Brain microvascular endothelial cell (primary cell): ENCODE measurements around the gene JOSD1.
A peak's percentile ranks its signal among the peaks of the same experiment; 100 is the strongest.

ENCODE experiments used
- DNase-seq: peaks from one replicate; pipeline ENCODE4 v3.0.0-alpha.2; 2020
- H3K27ac ChIP-seq: fragments of 250-450 bp; sonication (Bioruptor Pico); 2 replicates; pipeline ENCODE4 v1.5.1; 2020; ENCODE audit warnings: mild to moderate bottlenecking, moderate library complexity
- H3K27me3 ChIP-seq: fragments of 250-450 bp; sonication (Bioruptor Pico); replicated peaks from 2 replicates; pipeline ENCODE4 v1.5.1; 2020; ENCODE audit warnings: mild to moderate bottlenecking
- H3K36me3 ChIP-seq: fragments of 250-450 bp; sonication (Bioruptor Pico); replicated peaks from 2 replicates; pipeline ENCODE4 v1.5.1; 2020; ENCODE audit warnings: mild to moderate bottlenecking
- H3K4me3 ChIP-seq: 2 replicates; pipeline ENCODE4 v1.5.1; 2011; ENCODE audit warnings: low read depth, mild to moderate bottlenecking, control low read depth, low read length, moderate library complexity
- CTCF ChIP-seq: IDR thresholded peaks from 2 replicates; pipeline ENCODE4 v1.5.1; 2011; ENCODE audit warnings: low read depth, mild to moderate bottlenecking, moderate library complexity, low read length, control low read depth, inconsistent platforms; ENCODE audit errors: missing control alignments
- in situ Hi-C: cut with HindIII; loops from 2 replicates; pipeline ENCODE4 v1.10.0; 2017; ENCODE audit warnings: low sequenced_read_pairs, low pct_ligation_motif_present

The JOSD1 gene

DNA sequence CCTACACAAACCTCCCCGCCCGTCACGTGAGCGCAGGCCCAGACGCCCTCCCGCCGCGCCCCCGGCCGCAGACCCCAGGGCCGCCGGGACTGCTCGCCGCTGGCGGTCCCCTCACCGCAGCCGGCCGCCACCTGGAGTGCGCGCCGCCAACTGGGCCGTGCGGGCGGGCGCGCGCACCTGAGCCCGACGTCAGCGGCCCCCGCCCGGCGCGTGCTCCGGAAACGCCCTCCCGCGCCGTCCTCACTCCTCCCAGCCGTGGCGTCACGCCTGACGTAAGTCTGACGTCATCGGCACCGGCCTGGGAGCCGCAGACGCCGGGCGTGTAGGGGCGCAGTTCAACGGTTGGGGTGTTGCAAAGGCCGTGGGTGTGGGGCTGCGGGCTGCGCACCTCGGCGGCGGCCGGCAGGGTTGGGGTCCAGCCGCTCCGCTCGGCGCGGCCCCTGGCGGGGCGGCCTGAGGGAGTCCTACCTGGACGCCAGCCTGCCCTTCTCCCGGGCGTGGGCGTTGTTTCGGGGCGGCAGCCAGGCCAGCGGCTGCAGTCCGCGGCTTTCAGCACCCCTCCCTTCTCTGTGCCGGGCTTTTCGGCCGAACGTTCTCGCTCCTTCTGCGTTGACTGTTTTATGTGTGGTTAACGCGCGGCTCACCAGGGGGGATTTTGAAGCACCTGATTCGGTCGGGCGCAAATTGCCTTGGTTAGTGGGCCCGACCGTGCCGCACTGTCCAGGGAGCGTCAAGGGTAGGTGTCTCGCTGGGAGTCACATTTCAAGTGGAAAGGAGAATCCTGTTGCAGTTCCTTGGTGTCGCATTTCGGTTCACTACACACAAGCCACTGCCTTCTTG, at the start of gene JOSD1:
JOSD1 (minus strand) TSS at position 155 of the 840 bp plus-strand sequence. CDS start 956 bp downstream, outside the sequence.
- DNase-seq = peak; percentile 88
- no peaks in the 10 kb centered on the region for H3K27me3 ChIP-seq
- in situ Hi-C loops = no loop called here
- H3K4me3 ChIP-seq = peak within 1 kb of the TSS; percentile 87
- H3K27ac ChIP-seq = peak within 1 kb of the TSS; percentile 97
- H3K36me3 ChIP-seq = peaks cover 4% of the 10 kb centered on the region
- no peak for TF ChIP-seq CTCF

DNA sequence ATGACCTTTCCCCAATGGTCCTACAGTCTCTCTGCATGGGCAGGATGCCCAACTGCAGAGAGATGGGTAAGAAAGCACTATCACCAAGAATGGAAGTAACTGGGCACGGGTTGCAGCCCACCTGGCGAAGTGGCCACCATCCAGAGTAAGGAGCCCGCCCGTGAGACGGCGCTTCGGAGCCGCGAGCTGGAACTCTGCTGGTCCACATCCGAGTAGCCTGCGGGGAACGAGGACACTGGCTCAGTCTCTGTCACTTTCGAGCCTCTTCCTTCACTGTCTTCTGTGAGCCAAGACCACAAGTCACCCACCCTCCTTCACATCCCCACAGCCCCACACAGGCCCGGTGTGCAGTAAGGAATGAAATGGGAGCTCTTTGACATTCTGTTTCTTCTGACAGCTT, 49.4 kb upstream of the JOSD1 start:
- no peak overlapping the region for H3K4me3 ChIP-seq
- H3K36me3 ChIP-seq = peaks cover 39% of the 10 kb centered on the region
- no peak overlapping the region for H3K27ac ChIP-seq
- H3K27me3 ChIP-seq = no peaks in the 10 kb centered on the region
- no peak for DNase-seq
- no peak for TF ChIP-seq CTCF
- in situ Hi-C loops = no loop called here

DNA sequence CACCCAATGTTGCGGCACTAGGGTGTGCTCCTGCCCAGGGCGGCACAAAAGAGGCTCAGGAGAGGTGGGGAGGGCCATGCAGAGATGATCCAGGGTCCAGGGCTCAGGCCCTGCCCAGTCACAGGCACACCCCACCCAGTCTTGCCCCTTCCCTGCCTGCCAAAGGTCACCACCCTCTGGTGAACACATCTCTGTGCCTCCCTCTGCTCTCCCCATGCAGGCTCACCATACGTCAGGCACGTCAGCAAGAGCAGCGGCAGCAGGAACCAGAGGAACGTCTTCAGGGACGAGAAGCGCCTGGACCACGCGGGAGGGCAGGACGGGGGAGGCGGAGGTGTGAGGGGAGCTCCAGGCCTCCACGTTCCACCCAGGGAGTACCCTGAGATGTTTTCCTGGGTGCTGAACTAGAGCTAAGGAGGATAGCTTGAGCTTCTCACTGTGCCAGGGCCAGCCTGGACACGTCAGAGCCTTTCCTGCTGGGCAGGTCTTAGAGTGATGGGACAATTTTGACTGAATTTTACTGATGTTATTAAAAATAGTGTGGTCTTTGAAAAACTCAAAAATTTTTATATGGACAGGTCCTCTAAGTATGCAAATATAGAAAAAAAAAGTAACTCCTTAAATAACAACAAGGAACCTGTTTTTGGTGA, 47.9 kb upstream of the JOSD1 start:
- no peaks in the 10 kb centered on the region for H3K27me3 ChIP-seq
- H3K4me3 ChIP-seq = no peak overlapping the region
- peaks cover 45% of the 10 kb centered on the region for H3K36me3 ChIP-seq
- H3K27ac ChIP-seq = no peak overlapping the region
- DNase-seq = no peak
- in situ Hi-C loops = no loop called here
- TF ChIP-seq CTCF = no peak

GRCh38 chr22:38745676-38746460, 45.1 kb upstream of the JOSD1 start:
- Histone ChIP-seq H3K27ac (no peak overlapping the region), H3K4me3 (no peak overlapping the region), H3K36me3 (peaks cover 56% of the 10 kb centered on the region), H3K27me3 (no peaks in the 10 kb centered on the region)
- TF ChIP-seq CTCF = no peak
- no peak for DNase-seq
- in situ Hi-C loops = no loop called here

DNA sequence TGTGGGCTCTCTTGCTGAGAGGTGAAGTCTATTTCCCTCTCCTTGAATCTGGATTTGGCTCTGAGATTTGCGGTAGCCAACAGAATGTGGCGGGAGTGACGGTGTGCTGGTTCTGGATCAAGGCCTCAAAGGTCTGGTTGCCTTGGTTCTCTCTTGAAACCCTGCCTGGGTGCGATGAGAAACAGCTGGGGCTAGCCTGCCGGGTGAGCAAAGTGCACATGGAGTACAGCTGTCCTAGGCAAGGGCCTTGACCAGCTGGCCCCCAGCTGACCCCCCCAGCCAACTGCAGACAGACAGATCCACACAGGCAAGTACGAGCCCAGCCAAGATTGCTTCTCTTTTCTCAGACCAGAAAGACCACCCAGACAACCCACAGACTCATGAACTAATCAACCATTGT, 44.2 kb upstream of the JOSD1 start:
- in situ Hi-C loops = no loop called here
- no peak overlapping the region for H3K4me3 ChIP-seq
- no peaks in the 10 kb centered on the region for H3K27me3 ChIP-seq
- TF ChIP-seq CTCF = no peak
- H3K36me3 ChIP-seq = peaks cover 54% of the 10 kb centered on the region
- DNase-seq = no peak
- H3K27ac ChIP-seq = no peak overlapping the region
